Endothelial cell of umbilical vein (primary cell): ENCODE results near the gene HECTD4. TPM values are rescaled to one million over a fixed set of nuclear protein-coding genes. Genes with fewer than 3 reads are reported as not detected.

Source experiments
- BruUV-seq: library from RNA; stranded (reverse); fragments of 400-500 nt; replicated peaks from 2 replicates; lab custom pipeline; 2021; lab: Mats Ljungman, UMichigan
- CTCF ChIA-PET: fragments of 300-600, 350-600 bp; sonication (Branson Sonifier 250); formaldehyde crosslinking; loops from one replicate; lab custom pipeline; 2021; ENCODE audit warnings: antibody characterized with exemption, inconsistent platforms; lab: Charles Lee
- POLR2A ChIA-PET: fragments of 300-600, 350-600 bp; sonication (Branson Sonifier 250); formaldehyde crosslinking; loops from one replicate; lab custom pipeline; 2021; ENCODE audit warnings: antibody characterized with exemption, inconsistent platforms; lab: Charles Lee
- DNase-seq: peaks from one replicate; pipeline ENCODE4 v3.0.0-alpha.2; 2011; ENCODE audit warnings: low read depth, low spot score
- FAIRE-seq: peaks from 2 replicates; lab custom pipeline; 2011; peaks lifted over from hg19 to GRCh38; lab: Jason Lieb, UNC
- H2AFZ ChIP-seq: 2 replicates; pipeline ENCODE4 v1.6.0; 2012; ENCODE audit warnings: low read depth, low read length, control low read depth, inconsistent platforms
- H3K27ac ChIP-seq: 2 replicates; pipeline ENCODE4 v1.5.1; 2011; ENCODE audit warnings: low read depth, mild to moderate bottlenecking, control low read depth, low read length, moderate library complexity; ENCODE audit not compliant: insufficient read depth
- H3K27me3 ChIP-seq, 2 experiments: 2 replicates each; pipeline versions ENCODE4 v1.6.0 to v1.6.1; 2011; ENCODE audit warnings: low read length in 2 of 2, mixed read lengths in 1 of 2; ENCODE audit not compliant: control insufficient read depth in 2 of 2, insufficient read depth in 2 of 2
- H3K36me3 ChIP-seq, 2 experiments: 2 replicates in 1 of 2; 3 replicates in 1 of 2; pipeline ENCODE4 v1.5.1; 2011; ENCODE audit warnings: low read length in 2 of 2, mild to moderate bottlenecking in 1 of 2, moderate library complexity in 1 of 2; ENCODE audit not compliant: control insufficient read depth in 2 of 2, insufficient read depth in 2 of 2; ENCODE audit errors: extremely low read depth in 1 of 2
- H3K4me1 ChIP-seq: 3 replicates; pipeline ENCODE4 v1.5.1; 2011; ENCODE audit warnings: mild to moderate bottlenecking, low read length; ENCODE audit not compliant: control insufficient read depth, insufficient read depth; ENCODE audit errors: extremely low read depth
- H3K4me2 ChIP-seq: 2 replicates; pipeline ENCODE4 v1.6.1; 2011; ENCODE audit warnings: low read length, control low read depth, mixed read lengths; ENCODE audit not compliant: insufficient read depth
- H3K4me3 ChIP-seq, 3 experiments: fragments of 200-600 bp in 1 of 3; sonication (generic), shearing (Covaris generic) in 1 of 3; replicated peaks in 1 of 3; 2 replicates each; pipeline ENCODE4 v1.5.1; 2011 to 2016; ENCODE audit warnings: control low read depth in 3 of 3, low read length in 3 of 3, mild to moderate bottlenecking in 2 of 3, inconsistent platforms in 1 of 3, low read depth in 1 of 3, moderate library complexity in 1 of 3; ENCODE audit not compliant: insufficient read depth in 1 of 3
- H3K79me2 ChIP-seq: 2 replicates; pipeline ENCODE4 v1.6.0; 2012; ENCODE audit warnings: low read length, inconsistent platforms; ENCODE audit not compliant: control insufficient read depth, insufficient read depth
- H3K9ac ChIP-seq: replicated peaks from 2 replicates; pipeline ENCODE3; 2011; ENCODE audit warnings: low read length, control low read depth; ENCODE audit not compliant: insufficient read depth; ENCODE audit errors: extremely low read depth
- H3K9me1 ChIP-seq: replicated peaks from 3 replicates; pipeline ENCODE4 v1.6.0; 2011; ENCODE audit warnings: mild to moderate bottlenecking, low read length; ENCODE audit not compliant: control insufficient read depth, insufficient read depth; ENCODE audit errors: extremely low read depth
- H3K9me3 ChIP-seq: replicated peaks from 2 replicates; pipeline ENCODE4 v1.5.1; 2012; ENCODE audit warnings: low read length, inconsistent platforms; ENCODE audit not compliant: control insufficient read depth, insufficient read depth
- H4K20me1 ChIP-seq: replicated peaks from 2 replicates; pipeline ENCODE3; 2011; ENCODE audit warnings: mild to moderate bottlenecking, low read length; ENCODE audit not compliant: control insufficient read depth, insufficient read depth; ENCODE audit errors: extremely low read depth
- CTCF ChIP-seq, 2 donors: IDR thresholded peaks; 1 replicate in 1 of 2; 2 replicates in 1 of 2; pipeline ENCODE4 v1.5.1; 2011; ENCODE audit warnings: low read length in 2 of 2, mild to moderate bottlenecking in 2 of 2, moderate library complexity in 2 of 2, control low read depth in 1 of 2, inconsistent platforms in 1 of 2, low read depth in 1 of 2; ENCODE audit not compliant: insufficient read depth in 1 of 2; ENCODE audit errors: extremely low read depth in 1 of 2
- EZH2 ChIP-seq: IDR thresholded peaks from 2 replicates; pipeline ENCODE4 v1.6.1; 2012; ENCODE audit warnings: borderline replicate concordance, low read depth, mild to moderate bottlenecking, moderate library complexity, low read length, inconsistent platforms; ENCODE audit not compliant: severe bottlenecking
- FOS ChIP-seq: IDR thresholded peaks from 2 replicates; pipeline ENCODE4 v1.6.1; 2011; ENCODE audit warnings: mild to moderate bottlenecking, low read length, moderate library complexity, borderline replicate concordance; ENCODE audit not compliant: insufficient read depth
- GATA2 ChIP-seq: IDR thresholded peaks from 2 replicates; pipeline ENCODE4 v1.7.0; 2011; ENCODE audit warnings: low read depth, mild to moderate bottlenecking, moderate library complexity, mixed read lengths, low read length; ENCODE audit not compliant: insufficient read length, insufficient read depth
- JUN ChIP-seq: IDR thresholded peaks from 2 replicates; pipeline ENCODE4 v1.6.1; 2011; ENCODE audit warnings: borderline replicate concordance, low read depth; ENCODE audit not compliant: insufficient read length, insufficient read depth
- MAX ChIP-seq: IDR thresholded peaks from 2 replicates; pipeline ENCODE4 v1.6.1; 2011; ENCODE audit not compliant: insufficient read depth, insufficient read length
- MYC ChIP-seq: IDR thresholded peaks from one replicate; pipeline ENCODE4 v1.6.1; 2011; ENCODE audit warnings: mild to moderate bottlenecking, low read depth, low read length
- POLR2A ChIP-seq: IDR thresholded peaks from 2 replicates; pipeline ENCODE4 v1.6.1; 2012; ENCODE audit warnings: low read depth, mild to moderate bottlenecking, control low read depth, low read length
- POLR2AphosphoS5 ChIP-seq: IDR thresholded peaks from 2 replicates; pipeline ENCODE4 v1.6.1; 2012; ENCODE audit warnings: low read depth, mild to moderate bottlenecking, control low read depth, low read length, moderate library complexity; ENCODE audit not compliant: insufficient read depth
- dilution Hi-C: fragments of 300-500 bp; cut with MboI; formaldehyde crosslinking; loops from one replicate; pipeline ENCODE4 v1.15.0; 2019; ENCODE audit warnings: low sequenced_read_pairs; ENCODE audit not compliant: extremely low pct_ligation_motif_present
- intact Hi-C: fragments of 100-400 bp; cut with micrococcal nuclease; formaldehyde crosslinking; loops from one replicate; pipeline ENCODE4 v1.10.0; 2022
- polyA plus RNA-seq, 4 experiments: library from polyadenylated mRNA; depleted of rRNA in 3 of 4; stranded (reverse) in 3 of 4; unstranded in 1 of 4; fragments of >200 nt; gene quantifications; 2 replicates each; pipeline versions ENCODE4 v1.2.1 to v1.2.3, GENCODE V29; 2011 to 2012; ENCODE audit warnings: missing spikeins in 1 of 4
- total RNA-seq: library from RNA; stranded (reverse); gene quantifications from 2 replicates; pipeline ENCODE4 v1.2.3, GENCODE V29; 2021

Gene HECTD4
- total and polyA plus RNA-seq, 2 donors (not counting 3 experiments of a cell fraction or from before 2014, with no cell fraction given), result 9.7 to 47.7 TPM

GRCh38 chr12:112216223-112216622 lies 166.0 kb downstream of the HECTD4 start:
- POLR2A ChIA-PET, result no interaction called here

More at GRCh38 chr12:112216223-112216622, 166.0 kb downstream of the HECTD4 start:
- peaks cover 5 to 17% of the 10 kb centered on the region in 2 experiments for H3K36me3 ChIP-seq
- intact Hi-C loops, result no loop called here
- no peaks in the 10 kb centered on the region for H4K20me1 ChIP-seq
- H3K79me2 ChIP-seq, result no peaks in the 10 kb centered on the region
- CTCF ChIA-PET, result interaction anchor here (1.4 kb wide), 1 partner anchor 73 kb away, joined by 3 read pairs; no protein-coding TSS in a partner anchor
- H3K9ac ChIP-seq, result no peak overlapping the region
- no peaks in the 10 kb centered on the region for H3K9me3 ChIP-seq
- TF ChIP-seq MAX (no peak), POLR2A (no peak), MYC (no peak), JUN (no peak), FOS (no peak), GATA2 (no peak), CTCF (IDR thresholded peaks at IDR 0.05; ENCODE audit: extremely low read depth in 1 of 2, insufficient read depth in 1 of 2, low read depth in 1 of 2, low read length in 2 of 2) (no peak), POLR2AphosphoS5 (no peak), EZH2 (no peak)
- no peak overlapping the region for H3K27ac ChIP-seq
- no peak overlapping the region for H2AFZ ChIP-seq
- no peak overlapping the region for H3K4me2 ChIP-seq
- H3K9me1 ChIP-seq, result no peaks in the 10 kb centered on the region
- H3K27me3 ChIP-seq, result no peaks in the 10 kb centered on the region
- DNase-seq (no peak), FAIRE-seq (no peak)
- H3K4me3 ChIP-seq, result no peak overlapping the region
- H3K4me1 ChIP-seq, result no peaks in the 10 kb centered on the region
- BruUV-seq, result no TSS peak
- dilution Hi-C loops, result no loop called here
